Measurements from ENCODE around the gene LAMTOR4.
"Not testable (repeated sequence)": the region's sequence is repeated elsewhere in the genome, so short reads cannot be mapped to it uniquely, and the experiment has no call there.

The LAMTOR4 gene

GRCh38 chr7:100124301-100125230, 24.2 kb upstream of the LAMTOR4 start:
- no peak for DNase-seq

GRCh38 chr7:100126239-100126930, 22.3 kb upstream of the LAMTOR4 start:
- DNase-seq = peak in 1 of 2 donors; percentile 13

GRCh38 chr7:100126931-100127865, 21.5 kb upstream of the LAMTOR4 start, which contains the start of gene MBLAC1:
Gene MBLAC1, plus strand, starts transcription at chr7:100126967. Its CDS starts 429 bp downstream, at chr7:100127396.
- DNase-seq = peak; percentile 88 to 92

- peak in 1 of 2 donors; percentile 11 for DNase-seq
Observed at GRCh38 chr7:100127866-100128636, 20.7 kb upstream of the LAMTOR4 start.

GRCh38 chr7:100128637-100128963, 20.1 kb upstream of the LAMTOR4 start:
- no peak for DNase-seq

- not testable (repeated sequence) for DNase-seq
Observed at GRCh38 chr7:100130220-100130607, 18.5 kb upstream of the LAMTOR4 start.

- peak; percentile 78 to 90 for DNase-seq
Observed at GRCh38 chr7:100130608-100131453, 17.9 kb upstream of the LAMTOR4 start.

GRCh38 chr7:100132126-100132525, 16.6 kb upstream of the LAMTOR4 start:
- no peak for DNase-seq

- peak; percentile 64 to 66 for DNase-seq
Observed at GRCh38 chr7:100132697-100133151, 16.0 kb upstream of the LAMTOR4 start.

- no peak for DNase-seq
Observed at GRCh38 chr7:100137851-100138760, 10.6 kb upstream of the LAMTOR4 start.

- no peak for DNase-seq
Observed at GRCh38 chr7:100141555-100141949, 7.2 kb upstream of the LAMTOR4 start.

GRCh38 chr7:100142461-100142860, 6.3 kb upstream of the LAMTOR4 start:
- DNase-seq = no peak

GRCh38 chr7:100146350-100146749, 2.4 kb upstream of the LAMTOR4 start:
- not testable (repeated sequence) for DNase-seq

- DNase-seq = no peak
Observed at GRCh38 chr7:100147278-100147677, 1.4 kb upstream of the LAMTOR4 start.

GRCh38 chr7:100148225-100148558, 526 bp upstream of the LAMTOR4 start:
- no peak for DNase-seq

- no peak for DNase-seq
Observed at GRCh38 chr7:100152404-100152803, 3.7 kb downstream of the LAMTOR4 start.

- DNase-seq = no peak
Observed at GRCh38 chr7:100152937-100153666, 4.4 kb downstream of the LAMTOR4 start.

GRCh38 chr7:100153708-100154535, 5.2 kb downstream of the LAMTOR4 start:
- DNase-seq = no peak
